GM18858 (cell line): ENCODE results near the gene CCDC175.

ENCODE experiments used
- ATAC-seq: cut with Tn5 transposase; IDR thresholded peaks from one replicate; pipeline ENCODE4 v1.9.1; 2021; ENCODE audit not compliant: unreplicated experiment

CCDC175 gene

GRCh38 chr14:59482541-59483331 is 93.9 kb downstream of the CCDC175 start:
- ATAC-seq: no peak

DNA sequence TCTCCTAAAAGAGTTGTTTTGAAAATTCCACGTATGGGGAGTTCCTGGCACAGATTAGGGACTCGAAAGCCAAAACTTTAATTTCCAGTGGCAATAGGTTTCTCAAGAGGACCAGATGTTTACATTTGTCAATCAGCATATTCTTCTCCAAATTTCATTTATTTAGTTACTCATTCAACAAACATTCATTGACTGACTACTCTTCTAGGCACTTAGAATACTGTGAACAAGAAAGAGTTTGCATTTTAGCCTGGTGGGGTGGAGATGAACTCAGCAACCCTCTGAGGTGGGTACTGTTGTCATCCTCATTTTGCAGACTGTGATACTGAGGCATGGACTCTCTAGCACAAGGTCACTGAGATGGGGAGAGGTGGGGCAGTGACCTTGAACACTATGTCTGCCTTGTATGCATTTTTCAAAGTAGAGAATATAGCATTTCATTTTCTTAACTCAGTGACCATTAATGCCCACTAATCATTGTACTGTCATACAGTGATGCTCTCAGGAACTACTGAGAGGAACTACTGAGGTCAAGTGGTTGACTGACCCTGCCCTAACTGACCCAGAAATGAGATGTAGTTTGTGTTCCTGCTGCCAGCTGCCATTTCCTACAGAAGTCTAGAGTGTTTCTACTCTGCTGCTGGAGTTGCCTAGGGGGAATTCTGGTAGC is 94.6 kb downstream of the CCDC175 start:
- no peak for ATAC-seq

GRCh38 chr14:59481407-59481806 is 95.2 kb downstream of the CCDC175 start:
- ATAC-seq: no peak

- ATAC-seq: no peak
Measured at GRCh38 chr14:59480166-59480565, 96.4 kb downstream of the CCDC175 start.

GRCh38 chr14:59478540-59478939 is 98.1 kb downstream of the CCDC175 start:
- no peak for ATAC-seq

- no peak for ATAC-seq
Measured at GRCh38 chr14:59475709-59476108, 100.9 kb downstream of the CCDC175 start.

GRCh38 chr14:59474172-59474571 is 102.4 kb downstream of the CCDC175 start:
- no peak for ATAC-seq

DNA sequence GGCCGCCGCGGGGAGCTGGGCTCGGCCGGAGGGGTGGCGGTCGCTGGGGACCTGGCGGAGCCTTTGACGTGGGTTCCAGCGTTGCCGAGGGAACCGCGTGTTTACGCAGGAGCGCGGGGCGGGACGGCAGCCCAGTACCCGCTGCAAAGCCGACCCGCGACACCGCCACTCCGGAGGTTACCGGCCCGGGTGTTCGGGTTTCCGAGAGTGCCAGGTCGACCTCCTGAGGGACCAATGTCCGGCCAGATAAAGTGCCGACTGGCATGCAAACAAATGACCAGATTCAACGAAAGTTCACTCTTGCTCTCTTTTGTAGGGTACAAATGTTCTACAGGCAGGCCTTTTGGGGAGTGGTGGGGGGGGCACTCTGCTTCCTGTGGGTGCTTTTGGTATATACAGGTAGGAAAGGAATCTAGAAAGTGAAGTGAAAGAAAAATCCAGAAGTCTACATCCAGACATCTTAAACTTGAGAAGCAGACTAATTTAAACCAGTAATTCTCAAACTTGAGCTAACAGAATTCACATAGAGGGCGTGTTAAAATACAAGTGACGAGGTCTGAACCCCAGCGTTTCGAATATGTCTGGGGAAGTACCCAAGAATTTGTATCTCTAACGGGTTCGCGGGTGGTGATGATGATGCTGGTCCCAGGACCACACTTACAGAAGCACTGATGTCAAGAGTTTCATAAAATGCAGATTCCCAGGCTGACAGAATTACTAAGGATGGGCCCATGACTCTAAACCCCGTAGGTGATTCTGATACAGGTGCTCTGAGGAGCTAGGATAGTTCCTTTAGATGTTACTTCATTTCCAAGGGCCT is 111.1 kb downstream of the CCDC175 start, which contains the start of gene GPR135:
Gene GPR135 (minus strand): TSS at position 65 of the 820 bp plus-strand sequence. CDS start 154 bp downstream, outside the sequence.
- ATAC-seq: peak; percentile 24

- peak; percentile 33 for ATAC-seq
Measured at GRCh38 chr14:59464486-59465315, 111.9 kb downstream of the CCDC175 start.

DNA sequence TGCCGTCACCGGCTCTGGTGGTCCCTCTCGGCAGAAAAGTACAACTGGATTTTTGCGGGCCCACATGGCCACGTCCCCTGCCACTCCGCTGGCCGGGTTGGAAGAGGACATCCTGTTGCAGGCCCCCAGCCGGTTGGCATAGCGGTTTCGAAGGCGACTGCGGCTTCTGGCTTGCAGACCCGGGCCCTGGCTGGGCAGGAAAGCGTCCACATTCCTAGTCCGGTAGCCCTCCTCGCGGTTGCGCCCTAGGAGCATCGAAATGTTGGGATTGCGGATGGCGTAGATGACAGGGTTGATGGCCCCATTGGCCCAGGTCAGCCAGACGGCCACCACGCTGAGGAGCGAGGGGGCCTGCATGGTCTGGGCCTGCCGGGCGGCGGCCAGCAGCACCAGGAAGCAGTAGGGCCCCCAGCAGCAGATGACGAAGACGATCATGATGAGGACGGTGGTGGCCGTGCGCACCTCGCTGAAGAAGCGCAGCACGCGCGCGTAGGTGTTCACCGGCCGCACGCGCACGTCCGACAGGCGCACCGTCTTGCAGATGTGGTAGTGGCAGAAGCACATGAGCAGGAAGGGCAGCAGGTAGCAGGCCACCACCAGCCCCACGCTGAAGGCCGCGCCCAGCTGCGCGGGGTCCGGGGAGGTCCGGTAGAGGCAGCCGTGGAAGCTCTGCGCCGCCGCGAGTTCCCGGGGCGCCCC is 112.7 kb downstream of the CCDC175 start:
- ATAC-seq: peak; percentile 11

DNA sequence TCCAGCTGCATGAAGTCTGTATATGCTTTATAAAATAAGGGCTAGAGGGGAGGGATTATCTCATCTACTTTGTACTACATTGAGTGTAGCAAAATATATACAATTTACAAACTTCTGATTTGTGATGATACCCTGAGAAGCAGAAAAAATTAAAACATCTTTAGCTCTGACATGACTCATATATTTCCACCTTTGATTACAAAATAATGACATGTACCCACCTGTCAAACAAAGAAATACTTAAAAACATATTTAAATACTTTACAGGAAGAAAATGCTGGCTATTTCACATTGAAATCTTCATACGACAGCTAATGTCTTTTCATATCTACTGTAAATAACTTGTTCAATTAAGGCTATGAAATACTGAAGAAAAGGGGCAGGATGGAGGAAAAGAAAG is 114.7 kb downstream of the CCDC175 start:
- no peak for ATAC-seq

DNA sequence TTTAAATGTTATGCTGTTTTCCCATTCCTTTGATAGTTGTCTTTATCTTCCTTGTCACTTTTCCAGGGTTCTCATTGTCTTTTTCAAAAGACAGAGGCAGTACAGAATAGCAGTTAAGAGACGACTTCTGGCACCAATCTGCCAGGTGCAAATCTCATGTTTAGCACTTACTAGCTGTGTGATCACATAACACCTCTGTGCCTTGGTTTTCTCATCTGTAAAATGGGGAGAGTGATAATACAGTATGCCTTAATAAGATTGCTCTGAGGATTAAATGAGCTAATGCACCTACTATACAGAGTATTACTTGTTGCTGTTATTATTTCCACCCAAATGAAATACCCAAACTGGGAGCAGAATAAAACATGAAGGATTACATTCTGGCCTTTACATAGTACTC is 116.2 kb downstream of the CCDC175 start:
- ATAC-seq: no peak

- no peak for ATAC-seq
Measured at GRCh38 chr14:59458486-59458885, 118.1 kb downstream of the CCDC175 start.

GRCh38 chr14:59455411-59455810 is 121.2 kb downstream of the CCDC175 start:
- no peak for ATAC-seq
